HEK293T (cell line): Measurements from ENCODE around the gene MAP2K2.
A peak's percentile ranks its signal among the peaks of the same experiment; 100 is the strongest.
"Not testable (repeated sequence)": the region's sequence is repeated elsewhere in the genome, so short reads cannot be mapped to it uniquely, and the experiment has no call there.

Source experiments
- CTCF ChIA-PET: fragments of 350-600 bp; formaldehyde crosslinking; extraction: SDS; loops from one replicate; lab custom pipeline; 2021; ENCODE audit warnings: antibody characterized with exemption, inconsistent platforms; lab: Yijun Ruan, JAX
- POLR2A ChIA-PET: fragments of 350-600 bp; formaldehyde crosslinking; extraction: SDS; loops from one replicate; lab custom pipeline; 2020; ENCODE audit warnings: antibody characterized with exemption, inconsistent platforms; lab: Yijun Ruan, JAX
- DNase-seq: peaks from one replicate; pipeline ENCODE4 v3.0.0; 2012; ENCODE audit warnings: mixed read lengths; ENCODE audit errors: extremely low spot score
- ARNT ChIP-seq: fragments of 450-650 bp; IDR thresholded peaks from 2 replicates; pipeline ENCODE4 v1.6.1; 2017; ENCODE audit warnings: mild to moderate bottlenecking
- BHLHE40 ChIP-seq: fragments of 450-650 bp; IDR thresholded peaks from 2 replicates; pipeline ENCODE4 v1.6.1; 2016; ENCODE audit warnings: mild to moderate bottlenecking, moderate library complexity, borderline replicate concordance
- CTBP1 ChIP-seq: fragments of 450-650 bp; IDR thresholded peaks from 2 replicates; pipeline ENCODE4 v1.6.1; 2016; ENCODE audit warnings: borderline replicate concordance
- ELF4 ChIP-seq: fragments of 450-650 bp; IDR thresholded peaks from 2 replicates; pipeline ENCODE4 v1.6.1; 2017; ENCODE audit warnings: antibody characterized with exemption
- FOXA1 ChIP-seq: fragments of 450-650 bp; IDR thresholded peaks from 2 replicates; pipeline ENCODE4 v1.6.1; 2016; ENCODE audit warnings: mild to moderate bottlenecking
- FOXK2 ChIP-seq: fragments of 450-650 bp; IDR thresholded peaks from 2 replicates; pipeline ENCODE4 v1.6.1; 2016; ENCODE audit warnings: mild to moderate bottlenecking
- FOXM1 ChIP-seq: fragments of 450-650 bp; IDR thresholded peaks from 2 replicates; pipeline ENCODE4 v1.6.1; 2017; ENCODE audit warnings: mild to moderate bottlenecking, borderline replicate concordance
- HDGF ChIP-seq: fragments of 450-650 bp; IDR thresholded peaks from 2 replicates; pipeline ENCODE4 v1.6.1; 2017; ENCODE audit warnings: antibody characterized with exemption, borderline replicate concordance
- L3MBTL2 ChIP-seq: fragments of 450-650 bp; conservative IDR thresholded peaks from 2 replicates; pipeline ENCODE4 v1.6.1; 2016; ENCODE audit warnings: mild to moderate bottlenecking
- LEF1 ChIP-seq: fragments of 450-650 bp; IDR thresholded peaks from 2 replicates; pipeline ENCODE4 v1.6.1; 2017; ENCODE audit warnings: mild to moderate bottlenecking, borderline replicate concordance
- NFRKB ChIP-seq: fragments of 450-650 bp; IDR thresholded peaks from 2 replicates; pipeline ENCODE4 v1.6.1; 2016; ENCODE audit warnings: mild to moderate bottlenecking, moderate library complexity
- PKNOX1 ChIP-seq: fragments of 450-650 bp; IDR thresholded peaks from 2 replicates; pipeline ENCODE4 v1.6.1; 2016
- SP1 ChIP-seq: fragments of 450-650 bp; IDR thresholded peaks from 2 replicates; pipeline ENCODE4 v1.6.1; 2017
- SUZ12 ChIP-seq: fragments of 450-650 bp; IDR thresholded peaks from 2 replicates; pipeline ENCODE4 v1.6.1; 2016; ENCODE audit warnings: mild to moderate bottlenecking
- TARDBP ChIP-seq: fragments of 450-650 bp; IDR thresholded peaks from 2 replicates; pipeline ENCODE4 v1.6.1; 2016
- ZNF384 ChIP-seq: fragments of 450-650 bp; IDR thresholded peaks from 2 replicates; pipeline ENCODE4 v1.6.1; 2016

The MAP2K2 gene

GRCh38 chr19:4123615-4124568 is at the start of gene MAP2K2:
MAP2K2 (minus strand) TSS chr19:4124122; CDS start chr19:4123875, 247 bp downstream.
- TF ChIP-seq L3MBTL2 (peak; percentile 87), ARNT (no peak), LEF1 (no peak), SP1 (peak; percentile 85; the same call in 1 of the 2 replicates), SUZ12 (no peak), PKNOX1 (no peak)
- CTCF ChIA-PET = no interaction called here
- POLR2A ChIA-PET = interaction anchor here (1.2 kb wide), 1 partner anchor 16 kb away, joined by 3 read pairs; no protein-coding TSS in a partner anchor
- DNase-seq = peak; percentile 99

GRCh38 chr19:4172861-4173473 is 49.0 kb upstream of the MAP2K2 start:
- CTCF ChIA-PET = interaction anchor here (1.6 kb wide), 1 partner anchor 16 kb away, joined by 4 read pairs; no protein-coding TSS in a partner anchor
- no peak for TF ChIP-seq FOXK2
- TF ChIP-seq L3MBTL2 = no peak
- TF ChIP-seq SP1 = no peak
- TF ChIP-seq SUZ12 = no peak
- peak; percentile 77 for DNase-seq
- POLR2A ChIA-PET = no interaction called here

GRCh38 chr19:4171676-4172075 is 47.8 kb upstream of the MAP2K2 start:
- CTCF ChIA-PET = interaction anchor here (1.6 kb wide), 1 partner anchor 31 kb away, joined by 3 read pairs; no protein-coding TSS in a partner anchor
- TF ChIP-seq TARDBP (no peak), ZNF384 (no peak), LEF1 (no peak), NFRKB (no peak), ARNT (no peak), FOXA1 (no peak), BHLHE40 (no peak), FOXK2 (no peak), HDGF (no peak), CTBP1 (no peak), PKNOX1 (no peak), ELF4 (no peak), FOXM1 (no peak), SP1 (no peak), SUZ12 (no peak), L3MBTL2 (no peak)
- POLR2A ChIA-PET = no interaction called here
- no peak for DNase-seq

GRCh38 chr19:4164262-4164661 is 40.3 kb upstream of the MAP2K2 start:
- TF ChIP-seq SUZ12 (no peak), FOXK2 (no peak), ZNF384 (no peak), L3MBTL2 (no peak), HDGF (no peak), BHLHE40 (no peak)
- no peak for DNase-seq
- ChIA-PET POLR2A (no interaction called here), CTCF (no interaction called here)

- no peak for DNase-seq
- CTCF ChIA-PET = no interaction called here
- POLR2A ChIA-PET = no interaction called here
- TF ChIP-seq FOXM1 (no peak), HDGF (no peak), FOXA1 (no peak), LEF1 (no peak), TARDBP (no peak), BHLHE40 (no peak), NFRKB (no peak), SUZ12 (no peak), SP1 (no peak), ZNF384 (no peak), CTBP1 (no peak)
Observed at GRCh38 chr19:4161415-4162077, 37.6 kb upstream of the MAP2K2 start.

- POLR2A ChIA-PET, DNase-seq: not testable (repeated sequence)
- CTCF ChIA-PET = interaction anchor here (0.9 kb wide), 1 partner anchor 18 kb away, joined by 3 read pairs; no protein-coding TSS in a partner anchor
Observed at GRCh38 chr19:4157971-4158370, 34.0 kb upstream of the MAP2K2 start.
